Activated CD4-positive, CD25-positive, alpha-beta regulatory T cell (primary cell): ENCODE measurements around the gene VAMP8.
"Not testable (repeated sequence)": the region's sequence is repeated elsewhere in the genome, so short reads cannot be mapped to it uniquely, and the experiment has no call there.

ENCODE experiments used
- DNase-seq, 4 experiments: peaks; one replicate each; lab custom pipeline; 2025; lab: John Stamatoyannopoulos, UW

The VAMP8 gene

DNA sequence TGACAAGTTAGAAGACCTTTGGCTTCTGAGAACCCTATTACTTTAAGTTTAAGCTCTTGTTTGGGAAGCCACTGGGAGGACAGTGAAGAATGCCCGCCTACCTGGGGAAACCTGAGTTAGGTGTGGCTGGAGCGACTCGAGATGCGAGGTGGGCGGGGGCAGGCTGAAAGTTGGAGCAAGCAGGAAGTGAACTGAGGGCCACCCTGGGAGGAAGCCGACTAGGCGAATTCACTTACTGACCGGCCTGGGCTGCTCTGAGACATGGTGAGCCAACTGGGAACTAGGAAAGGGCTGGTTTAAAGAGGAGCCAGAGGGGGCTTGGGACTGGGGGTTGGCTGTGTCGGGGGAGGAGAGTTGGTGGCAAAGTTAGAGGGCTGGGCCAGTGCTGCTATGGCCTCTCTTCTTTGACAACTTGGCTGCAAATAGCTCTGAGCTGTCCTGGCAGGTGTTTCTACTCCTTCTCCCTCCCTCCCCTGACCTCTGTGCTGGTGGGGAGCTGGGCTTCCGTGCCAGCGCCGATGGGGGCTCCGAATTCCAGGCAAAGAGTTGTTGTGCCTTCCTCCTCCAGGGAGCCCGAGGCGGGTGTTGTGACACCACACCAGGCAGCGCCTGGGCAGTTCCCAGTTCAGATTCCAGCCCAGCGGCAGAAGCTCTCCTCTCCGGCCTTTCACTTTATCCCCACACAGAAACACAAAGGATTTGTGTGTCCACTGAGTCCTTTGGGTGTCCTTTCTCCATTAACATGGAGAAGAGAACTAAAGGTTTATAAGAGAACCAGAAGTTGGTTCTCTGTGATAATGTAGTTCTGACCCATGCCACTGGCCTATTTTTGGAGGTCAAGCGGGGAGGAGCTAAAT is at the start of gene VAMP8:
VAMP8 (plus strand) TSS at position 201 of the 857 bp plus-strand sequence; CDS start at position 262, 61 bp downstream.
- peak; percentile 27 to 38 (median 31) for DNase-seq

DNA sequence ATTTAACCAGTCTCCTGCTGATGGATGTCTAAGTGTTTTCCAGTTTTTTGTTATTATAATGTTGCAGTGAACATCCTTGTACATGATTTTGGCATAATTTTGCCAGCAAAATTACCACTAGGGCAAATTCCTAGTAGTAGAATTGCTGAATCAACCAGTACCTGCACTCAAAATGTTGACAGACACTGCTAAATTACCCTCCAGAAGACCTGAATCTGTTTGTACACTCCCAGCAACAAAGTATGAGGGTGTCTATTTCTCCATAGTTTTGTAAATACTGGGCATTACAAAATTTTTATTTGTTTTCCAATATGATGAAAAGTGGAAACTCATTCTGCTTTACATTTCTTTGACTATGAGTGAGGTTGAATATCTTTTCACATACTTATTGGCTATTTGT is 49.6 kb upstream of the VAMP8 start:
- DNase-seq: no peak

DNA sequence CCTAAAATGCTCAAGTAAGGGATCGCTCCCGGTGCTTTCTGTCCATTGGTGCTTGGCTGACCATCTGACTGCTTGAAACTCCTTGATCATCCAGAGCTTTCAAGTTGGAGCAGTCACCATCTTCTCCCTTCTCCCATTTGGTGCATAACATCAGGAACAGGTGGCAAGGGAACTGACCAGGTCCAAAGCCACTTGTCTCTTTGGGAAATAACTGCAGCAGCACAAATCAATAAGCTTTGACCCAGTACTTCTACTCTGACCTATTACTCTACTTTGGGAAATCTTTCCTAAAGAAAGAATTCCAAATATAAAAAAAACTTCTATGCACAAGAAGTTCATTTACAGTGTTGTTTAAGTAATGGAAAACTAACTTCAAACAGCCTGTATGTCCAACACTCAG is 49.0 kb upstream of the VAMP8 start:
- no peak for DNase-seq

DNA sequence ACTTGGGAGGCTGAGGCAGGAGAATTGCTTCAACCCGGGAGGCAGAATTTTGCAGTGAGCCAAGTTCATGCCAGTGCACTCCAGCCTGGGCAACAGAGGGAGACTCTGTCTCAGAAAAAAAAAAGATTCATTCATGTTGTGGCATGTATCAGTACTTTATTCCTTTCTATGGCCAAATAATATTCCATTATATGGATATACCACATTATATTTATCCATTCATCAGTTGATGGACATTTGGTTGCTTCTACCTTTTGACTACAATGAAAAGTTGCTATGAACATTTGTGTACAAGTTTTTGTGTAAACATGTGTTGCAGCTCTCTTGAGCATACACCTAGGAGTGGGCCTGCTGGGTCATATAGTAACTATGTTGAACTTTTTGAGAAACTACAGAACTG is 47.6 kb upstream of the VAMP8 start:
- no peak for DNase-seq

DNA sequence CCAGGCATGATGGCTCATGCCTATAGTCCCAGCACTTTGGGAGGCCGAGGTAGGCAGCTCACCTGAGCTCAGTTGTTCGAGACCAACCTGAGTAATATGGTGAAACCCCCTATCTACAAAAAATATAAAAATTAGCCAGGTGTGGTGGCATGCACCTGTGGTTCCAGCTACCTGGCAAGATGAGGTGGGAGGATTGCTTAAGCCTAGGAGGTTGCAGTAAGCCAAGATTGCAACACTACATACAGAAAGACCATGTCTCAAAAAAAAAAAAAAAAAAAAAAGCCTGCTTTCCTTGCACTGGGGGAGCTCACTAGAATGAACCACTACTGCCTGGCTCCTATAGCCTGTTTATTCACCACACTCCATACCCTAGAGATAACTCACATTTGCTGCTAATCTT is 45.8 kb upstream of the VAMP8 start:
- no peak for DNase-seq

DNA sequence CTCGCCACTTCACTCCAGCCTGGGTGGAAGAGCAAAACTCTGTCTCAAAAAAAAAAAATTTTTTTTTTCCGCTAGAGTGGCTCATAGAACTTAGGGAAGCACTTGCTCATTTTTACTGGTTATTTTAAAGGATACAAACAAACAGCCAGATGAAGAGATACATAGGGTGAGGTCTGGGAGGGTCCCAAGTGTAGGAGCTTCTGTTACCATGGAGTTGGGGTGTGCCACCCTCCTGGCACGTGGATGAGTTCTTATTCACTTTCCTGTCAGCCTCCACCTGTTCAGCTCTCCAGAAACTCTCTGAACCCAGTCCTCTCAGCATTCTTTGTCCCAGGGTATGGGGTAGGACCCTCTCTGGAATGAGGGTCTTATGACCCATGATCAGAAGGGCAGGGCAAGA is 43.3 kb upstream of the VAMP8 start:
- no peak for DNase-seq

DNA sequence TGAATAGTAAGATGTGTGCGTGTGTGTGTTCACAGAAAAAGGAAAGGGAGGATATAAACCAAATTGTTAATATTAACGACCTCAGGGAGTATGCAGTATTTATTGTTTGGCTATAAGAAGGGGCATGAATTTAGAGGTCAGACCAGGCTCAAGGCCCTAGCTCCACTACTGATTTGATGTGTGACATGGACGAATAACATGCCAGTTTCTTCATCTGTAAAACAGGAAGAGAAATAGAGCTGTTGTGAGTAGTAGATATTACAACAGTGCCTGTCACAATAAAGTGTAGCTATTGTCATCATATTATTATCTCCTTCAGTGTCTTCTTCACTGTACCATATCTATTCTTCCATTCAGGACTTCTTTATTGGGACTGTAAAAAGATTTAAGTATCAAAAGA is 42.5 kb upstream of the VAMP8 start:
- no peak for DNase-seq

DNA sequence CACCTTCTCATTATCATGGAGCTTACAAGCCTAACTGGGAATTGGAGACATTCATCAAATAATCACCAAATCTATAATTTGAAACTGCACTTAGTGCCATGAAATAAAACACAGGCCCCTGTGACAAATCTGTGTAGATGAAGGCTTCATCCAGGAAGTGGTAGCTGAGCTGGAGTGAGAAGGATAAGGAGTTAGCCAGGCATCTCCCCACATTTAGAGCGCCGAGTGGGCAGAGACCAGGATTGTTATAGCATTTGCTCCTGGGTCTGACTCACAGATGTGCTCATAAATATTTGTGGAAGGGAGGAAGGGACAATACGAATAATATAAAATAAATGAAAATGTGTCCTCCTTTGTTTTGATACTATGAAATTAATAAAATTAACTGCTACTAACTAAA is 40.9 kb upstream of the VAMP8 start:
- no peak for DNase-seq

DNA sequence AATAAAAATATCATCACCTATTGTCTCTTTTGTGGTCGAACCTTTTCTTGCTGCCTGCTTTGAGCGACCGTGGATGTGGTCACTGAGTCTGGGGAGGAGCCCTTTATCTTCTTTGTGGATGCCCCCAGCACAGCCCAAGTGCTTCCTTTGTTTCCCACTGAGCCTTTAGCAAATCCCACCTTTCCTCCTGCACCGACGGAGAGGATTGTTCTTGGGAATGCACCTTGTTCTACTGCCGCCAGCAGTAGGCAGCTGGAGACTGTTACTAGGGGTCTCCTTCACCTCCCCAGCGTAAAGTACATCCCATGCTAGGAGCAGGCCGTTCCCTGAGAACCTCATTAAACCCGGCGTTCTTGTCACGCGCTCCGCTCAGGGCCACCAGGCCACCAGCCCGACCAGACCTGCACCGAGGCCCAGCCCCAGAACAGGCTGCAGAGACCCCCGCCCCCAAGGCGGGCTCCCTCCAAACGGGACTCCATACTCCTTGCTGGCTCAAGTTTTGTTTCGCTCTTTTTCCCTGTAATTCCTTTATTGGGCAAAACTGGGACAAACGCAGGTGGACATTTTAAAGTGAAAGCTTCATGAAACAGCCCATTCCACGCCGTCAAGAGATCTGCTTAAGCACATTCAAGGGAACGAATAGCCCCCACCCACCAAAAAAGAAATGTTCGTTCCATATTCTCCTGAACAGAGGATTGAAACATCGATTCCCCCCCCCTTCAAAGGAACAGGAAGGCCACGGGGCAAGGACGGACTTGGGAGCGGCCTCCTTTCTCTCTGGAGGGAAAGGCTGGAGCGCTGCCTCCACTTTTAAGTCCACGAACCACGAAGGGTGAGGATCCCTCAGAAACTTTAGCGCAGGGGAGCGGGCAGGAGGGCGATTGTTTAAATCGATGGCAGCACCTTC is 39.5 kb upstream of the VAMP8 start:
- peak in 2 of 4 experiments; percentile 12 to 30 for DNase-seq

DNA sequence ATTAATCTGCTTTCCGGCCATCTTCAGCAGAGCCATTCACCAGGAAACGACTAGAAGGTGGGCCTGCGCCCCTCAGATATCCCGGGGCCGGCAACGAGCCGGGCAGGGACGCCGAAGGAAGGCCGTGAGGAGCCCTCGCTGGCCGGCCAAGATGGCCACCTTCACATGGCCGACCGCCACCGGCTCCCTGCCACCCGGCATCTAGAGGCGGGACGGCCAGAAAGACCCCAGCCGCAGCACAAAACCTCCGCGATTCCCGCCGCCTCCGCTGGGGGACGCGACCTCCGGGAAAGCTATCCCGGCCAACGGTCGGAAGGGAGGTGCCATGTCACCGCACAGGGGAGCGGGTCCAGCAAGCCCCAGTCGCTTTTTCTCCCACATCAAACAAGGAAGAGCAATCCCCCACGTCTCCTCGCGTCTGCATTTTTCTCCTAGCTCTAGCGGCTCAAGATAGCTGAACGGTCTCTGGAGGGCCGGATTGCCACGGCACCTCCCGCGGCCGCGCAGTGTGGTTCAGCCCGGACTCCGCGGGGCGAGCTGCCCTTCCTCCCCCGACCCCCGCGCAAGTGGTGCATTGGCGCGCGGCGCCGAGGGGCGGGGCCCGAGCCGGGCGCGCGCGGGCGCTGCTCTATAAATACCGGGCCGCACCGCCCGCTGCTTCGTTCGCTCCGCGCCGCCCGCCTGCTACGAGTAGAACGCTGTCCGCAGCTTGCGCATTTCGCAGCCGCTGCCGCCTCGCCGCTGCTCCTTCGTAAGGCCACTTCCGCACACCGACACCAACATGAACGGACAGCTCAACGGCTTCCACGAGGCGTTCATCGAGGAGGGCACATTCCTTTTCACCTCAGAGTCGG is 38.7 kb upstream of the VAMP8 start, which contains the start of gene MAT2A:
MAT2A (plus strand) TSS at position 662 of the 854 bp plus-strand sequence; CDS start at position 782, 120 bp downstream.
- peak; percentile 78 to 88 (median 81) for DNase-seq

DNA sequence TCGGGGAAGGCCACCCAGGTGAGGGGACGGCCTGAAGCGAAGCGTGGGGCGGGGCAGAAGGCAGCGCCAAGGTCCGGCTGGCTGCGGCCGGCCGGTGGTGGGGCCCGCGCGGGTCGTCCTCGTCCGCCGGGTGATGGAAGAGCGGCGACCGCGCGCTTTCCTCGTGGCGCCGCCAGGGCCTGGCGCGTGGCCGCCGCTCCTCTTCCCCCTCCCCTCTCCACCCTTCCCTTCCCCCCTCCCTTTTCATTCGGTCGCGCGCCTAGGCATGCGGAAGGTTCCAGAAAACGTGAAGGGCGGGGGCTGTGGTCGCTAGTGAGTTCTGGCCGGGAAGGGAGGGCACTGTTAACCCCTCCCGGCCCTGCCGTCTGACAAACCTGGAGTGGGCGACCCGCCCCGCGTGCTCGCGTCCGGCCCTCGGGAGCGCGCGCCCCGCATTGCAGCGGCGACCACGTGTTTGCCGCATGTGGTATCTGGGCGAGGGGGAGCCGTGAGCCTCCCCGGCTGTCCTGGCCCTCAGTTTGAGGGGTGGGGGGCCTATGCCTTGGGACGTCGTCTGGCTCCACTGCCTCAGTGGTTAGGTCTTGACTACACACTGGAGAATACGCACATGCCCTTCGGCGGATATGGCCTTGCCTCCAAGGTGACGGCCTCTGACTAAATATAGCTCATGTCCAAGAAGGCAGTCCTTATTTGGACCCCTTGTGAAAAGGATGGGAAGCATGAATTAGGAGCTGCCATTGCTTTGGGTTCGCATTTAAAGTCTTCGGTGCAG is 37.8 kb upstream of the VAMP8 start:
- DNase-seq: peak; percentile 49 to 63 (median 59)

DNA sequence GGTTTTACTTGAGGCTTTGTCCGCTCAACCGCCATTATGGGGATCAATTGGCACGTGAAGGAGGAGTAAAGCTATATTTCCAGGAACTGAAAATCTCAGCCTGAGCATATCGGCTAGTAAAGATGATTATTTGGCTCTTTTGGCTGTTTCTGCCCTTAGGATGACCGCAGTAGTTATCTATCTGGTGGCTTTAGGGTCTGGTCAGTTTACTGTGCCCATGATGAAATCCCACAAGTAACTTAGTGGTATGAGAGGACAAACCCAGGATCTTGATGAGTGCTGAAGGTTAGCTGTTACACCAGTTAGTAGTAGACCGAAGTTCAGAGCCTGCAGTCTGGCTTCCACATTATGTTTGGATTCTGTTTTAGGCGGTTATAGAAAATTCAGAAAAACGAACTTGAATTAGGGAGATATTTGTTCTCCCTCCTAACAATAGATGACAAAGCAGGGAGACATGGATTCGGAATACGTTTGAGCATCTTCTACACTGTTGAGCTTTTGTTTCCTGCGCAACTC is 37.2 kb upstream of the VAMP8 start:
- no peak for DNase-seq

DNA sequence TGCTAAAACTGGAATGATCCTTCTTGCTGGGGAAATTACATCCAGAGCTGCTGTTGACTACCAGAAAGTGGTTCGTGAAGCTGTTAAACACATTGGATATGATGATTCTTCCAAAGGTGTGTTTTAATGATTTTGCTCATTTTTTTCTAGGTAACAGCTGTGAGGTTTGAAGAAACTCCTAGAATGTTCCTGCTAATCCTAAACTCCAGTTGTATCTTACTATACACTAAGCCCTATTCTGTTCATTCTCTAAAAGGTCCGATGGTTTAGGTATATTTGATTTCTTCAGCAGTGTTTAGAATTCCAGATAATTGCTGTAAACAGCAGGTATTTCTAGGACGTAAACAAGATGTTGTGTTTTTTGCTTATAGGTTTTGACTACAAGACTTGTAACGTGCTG is 36.1 kb upstream of the VAMP8 start:
- no peak for DNase-seq

DNA sequence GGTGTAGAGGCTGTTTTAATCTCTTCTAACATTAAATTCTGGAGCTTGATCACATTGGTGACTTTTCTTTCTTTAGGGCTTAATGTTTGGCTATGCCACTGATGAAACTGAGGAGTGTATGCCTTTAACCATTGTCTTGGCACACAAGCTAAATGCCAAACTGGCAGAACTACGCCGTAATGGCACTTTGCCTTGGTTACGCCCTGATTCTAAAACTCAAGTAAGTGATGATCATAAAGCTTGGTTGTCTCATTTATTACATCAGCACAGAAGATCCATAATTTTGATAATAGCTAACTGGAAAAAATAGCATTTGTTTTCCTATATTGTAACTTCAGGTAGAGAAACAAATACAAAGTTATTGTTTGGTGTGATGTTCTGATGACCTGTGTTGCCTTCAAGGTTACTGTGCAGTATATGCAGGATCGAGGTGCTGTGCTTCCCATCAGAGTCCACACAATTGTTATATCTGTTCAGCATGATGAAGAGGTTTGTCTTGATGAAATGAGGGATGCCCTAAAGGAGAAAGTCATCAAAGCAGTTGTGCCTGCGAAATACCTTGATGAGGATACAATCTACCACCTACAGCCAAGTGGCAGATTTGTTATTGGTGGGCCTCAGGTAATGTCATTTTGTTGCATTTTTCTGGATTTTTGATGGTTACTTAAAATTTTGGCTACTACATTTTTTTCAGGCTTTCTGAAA is 35.5 kb upstream of the VAMP8 start:
- DNase-seq: no peak

DNA sequence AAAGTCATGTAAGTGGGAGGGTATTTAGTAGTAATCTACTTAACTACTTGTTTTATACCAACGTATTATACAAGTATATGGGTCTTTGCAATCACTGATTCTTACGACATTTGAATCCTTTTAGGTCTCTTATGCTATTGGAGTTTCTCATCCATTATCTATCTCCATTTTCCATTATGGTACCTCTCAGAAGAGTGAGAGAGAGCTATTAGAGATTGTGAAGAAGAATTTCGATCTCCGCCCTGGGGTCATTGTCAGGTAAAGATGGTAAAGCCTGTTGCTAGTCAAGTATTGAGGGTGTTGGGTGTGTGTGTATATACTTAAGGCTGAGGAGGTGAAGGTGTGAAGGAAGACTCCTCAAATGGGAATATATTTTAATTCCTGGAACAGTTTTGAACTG is 34.6 kb upstream of the VAMP8 start:
- no peak for DNase-seq

DNA sequence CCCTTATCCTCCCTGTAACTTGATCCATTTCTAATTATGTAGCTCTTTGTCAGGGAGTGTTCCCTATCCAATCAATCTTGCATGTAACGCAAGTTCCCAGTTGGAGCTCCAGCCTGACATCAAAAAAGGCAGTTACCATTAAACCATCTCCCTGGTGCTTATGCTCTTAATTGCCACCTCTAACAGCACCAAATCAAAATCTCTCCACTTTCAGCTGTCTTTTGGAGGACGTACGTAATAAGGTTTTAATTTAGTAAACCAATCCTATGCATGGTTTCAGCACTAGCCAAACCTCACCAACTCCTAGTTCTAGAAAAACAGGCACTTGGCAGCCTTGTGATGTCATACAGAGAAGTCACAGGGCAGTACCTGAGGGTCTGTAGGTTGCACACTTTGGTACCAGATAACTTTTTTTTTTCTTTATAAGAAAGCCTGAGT is 33.1 kb upstream of the VAMP8 start:
- DNase-seq: not testable (repeated sequence)

DNA sequence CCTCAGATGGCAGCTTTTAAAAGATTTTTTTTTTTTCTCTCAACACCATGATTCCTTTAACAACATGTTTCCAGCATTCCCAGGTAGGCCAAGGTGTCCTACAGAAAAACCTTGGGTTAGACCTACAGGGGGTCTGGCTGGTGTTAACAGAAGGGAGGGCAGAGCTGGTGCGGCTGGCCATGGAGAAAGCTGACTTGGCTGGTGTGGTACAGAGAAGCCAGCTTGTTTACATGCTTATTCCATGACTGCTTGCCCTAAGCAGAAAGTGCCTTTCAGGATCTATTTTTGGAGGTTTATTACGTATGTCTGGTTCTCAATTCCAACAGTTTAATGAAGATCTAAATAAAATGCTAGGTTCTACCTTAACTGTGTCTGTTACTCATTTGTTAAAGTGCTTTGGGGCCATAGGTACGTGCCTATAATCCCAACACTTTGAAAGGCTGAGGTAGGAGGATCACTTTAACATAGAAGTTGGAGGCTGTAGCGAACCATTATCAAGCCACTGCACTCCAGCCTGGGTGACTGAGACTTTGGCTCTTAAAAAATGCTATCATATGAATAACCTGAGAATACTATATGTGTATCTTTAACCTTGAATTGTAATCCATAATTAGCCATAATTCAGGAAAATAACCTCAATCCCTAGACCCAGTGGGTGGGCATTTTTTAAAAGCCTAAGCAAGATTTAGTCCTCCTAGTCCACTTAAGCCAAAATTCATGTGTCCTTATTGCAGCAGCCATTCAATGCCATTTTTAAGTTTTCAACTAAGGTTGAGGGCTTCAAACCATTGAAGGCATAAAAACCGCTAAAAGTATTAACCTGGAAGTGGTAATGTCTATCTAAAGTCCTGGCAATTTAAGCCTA is 32.2 kb upstream of the VAMP8 start:
- not testable (repeated sequence) for DNase-seq

DNA sequence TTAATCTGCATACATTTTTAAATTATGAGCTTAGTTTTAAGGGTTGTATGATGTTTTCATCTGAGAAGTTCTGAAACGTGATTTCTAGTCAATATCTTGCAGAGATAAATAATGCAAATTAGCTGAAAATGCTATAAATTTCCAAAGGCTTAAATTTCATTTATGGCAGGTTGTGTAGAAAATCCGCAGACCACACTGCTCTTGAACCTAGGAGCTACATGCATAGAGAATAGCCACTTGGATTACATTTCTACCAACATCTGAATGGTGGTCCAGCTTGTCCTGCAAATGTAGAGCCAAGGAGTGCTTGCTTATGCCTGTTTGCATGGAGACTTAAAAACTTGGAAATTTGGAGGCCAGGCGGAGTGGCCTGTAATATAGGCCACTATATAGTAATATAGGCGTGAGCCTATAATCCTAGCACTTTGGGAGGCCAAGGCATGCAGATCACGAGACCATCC is 31.6 kb upstream of the VAMP8 start:
- DNase-seq: no peak
